GM12872 (cell line): ENCODE data around the gene WHRN.

Experiments used
- CTCF ChIP-seq: IDR thresholded peaks from 3 replicates; pipeline ENCODE4 v1.5.1; 2011; ENCODE audit warnings: low read depth, mild to moderate bottlenecking, low read length, moderate library complexity; ENCODE audit not compliant: insufficient read depth

The WHRN gene

GRCh38 chr9:114378883-114379282, 126.4 kb downstream of the WHRN start:
- TF ChIP-seq CTCF = no peak

DNA sequence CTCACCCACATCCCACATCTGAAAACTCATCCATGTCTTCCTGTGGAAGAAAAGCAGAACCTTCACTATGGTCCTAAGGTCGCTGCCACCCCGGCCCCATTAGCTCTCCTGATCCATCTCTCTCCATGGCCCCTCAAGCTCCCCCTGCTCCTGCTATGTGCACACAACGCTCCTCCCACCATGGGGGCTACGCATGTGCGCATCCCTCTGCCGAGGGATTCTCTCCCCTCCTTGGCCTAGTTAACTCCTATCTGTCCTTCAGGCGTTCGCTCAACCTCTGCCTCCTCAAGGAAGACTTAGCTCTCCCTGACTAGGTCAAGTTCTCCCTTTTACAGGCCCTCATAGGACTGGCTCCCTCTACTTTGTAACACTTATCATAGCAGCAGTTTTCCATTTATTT, 127.3 kb downstream of the WHRN start:
- no peak for TF ChIP-seq CTCF

GRCh38 chr9:114376586-114377445, 128.5 kb downstream of the WHRN start:
- TF ChIP-seq CTCF = no peak

- no peak for TF ChIP-seq CTCF
These were observed 129.7 kb downstream of the WHRN start for GRCh38 chr9:114375386-114376175.

DNA sequence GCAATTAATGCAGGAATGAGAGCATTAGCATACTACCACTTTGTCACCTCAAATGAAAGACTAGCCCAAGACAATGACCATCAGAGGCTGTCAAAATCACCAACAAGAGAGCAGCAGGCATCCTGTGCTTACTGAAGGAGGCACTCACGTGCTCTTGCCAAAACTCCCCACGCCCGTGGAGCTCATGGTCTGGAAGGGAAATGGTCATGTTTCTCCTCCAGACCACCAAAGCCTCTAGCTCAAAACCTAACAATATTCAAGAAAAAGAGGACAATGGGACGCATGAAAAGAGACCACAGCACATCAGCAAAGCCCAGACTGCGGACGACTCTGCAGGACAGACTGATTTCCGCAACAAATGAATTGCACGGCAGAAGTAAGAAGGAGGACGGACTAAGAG, 130.3 kb downstream of the WHRN start:
- TF ChIP-seq CTCF = no peak

- TF ChIP-seq CTCF = no peak
These were observed 131.1 kb downstream of the WHRN start for GRCh38 chr9:114373960-114374730.

- no peak for TF ChIP-seq CTCF
These were observed 132.3 kb downstream of the WHRN start for GRCh38 chr9:114372921-114373448.
